Ishikawa (cell line): ENCODE measurements around the gene SLAMF1.

ENCODE experiments used
- CEBPB ChIP-seq: IDR thresholded peaks from 2 replicates; pipeline ENCODE4 v1.6.1; 2012
- CREB1 ChIP-seq: IDR thresholded peaks from 2 replicates; pipeline ENCODE4 v1.6.1; 2012; ENCODE audit warnings: low read depth
- EGR1 ChIP-seq: IDR thresholded peaks from 2 replicates; pipeline ENCODE4 v1.6.1; 2012
- EP300 ChIP-seq: IDR thresholded peaks from 2 replicates; pipeline ENCODE4 v1.6.1; 2012; ENCODE audit warnings: borderline replicate concordance
- FOXM1 ChIP-seq: IDR thresholded peaks from 2 replicates; pipeline ENCODE4 v1.6.1; 2012; ENCODE audit warnings: low read depth, borderline replicate concordance
- MAX ChIP-seq: IDR thresholded peaks from 2 replicates; pipeline ENCODE4 v1.6.1; 2012
- NFIC ChIP-seq: IDR thresholded peaks from 2 replicates; pipeline ENCODE4 v1.6.1; 2012
- RAD21 ChIP-seq: IDR thresholded peaks from 2 replicates; pipeline ENCODE4 v1.6.1; 2012; ENCODE audit warnings: low read depth
- REST ChIP-seq: IDR thresholded peaks from 2 replicates; pipeline ENCODE4 v1.6.1; 2012; ENCODE audit warnings: low read depth, mild to moderate bottlenecking
- TAF1 ChIP-seq: IDR thresholded peaks from 2 replicates; pipeline ENCODE4 v1.6.1; 2012; ENCODE audit warnings: low read depth, mild to moderate bottlenecking
- TCF12 ChIP-seq: IDR thresholded peaks from 2 replicates; pipeline ENCODE4 v1.6.1; 2012; ENCODE audit warnings: low read depth
- TEAD4 ChIP-seq: IDR thresholded peaks from 2 replicates; pipeline ENCODE4 v1.6.1; 2012
- USF1 ChIP-seq: IDR thresholded peaks from 2 replicates; pipeline ENCODE4 v1.6.1; 2012
- YY1 ChIP-seq: IDR thresholded peaks from 2 replicates; pipeline ENCODE4 v1.6.1; 2012; ENCODE audit warnings: low read depth
- ZBTB7A ChIP-seq: IDR thresholded peaks from 2 replicates; pipeline ENCODE4 v1.6.1; 2012; ENCODE audit warnings: low read depth

Gene SLAMF1

GRCh38 chr1:160670701-160671100 lies 23.9 kb upstream of the SLAMF1 start:
- TF ChIP-seq TCF12, result no peak
- no peak for TF ChIP-seq USF1
- no peak for TF ChIP-seq TEAD4
- TF ChIP-seq REST, result no peak
- no peak for TF ChIP-seq MAX
- TF ChIP-seq YY1, result no peak
- no peak for TF ChIP-seq EGR1
- no peak for TF ChIP-seq NFIC
- TF ChIP-seq RAD21, result no peak
- no peak for TF ChIP-seq ZBTB7A
- no peak for TF ChIP-seq FOXM1
- TF ChIP-seq TAF1, result no peak
- TF ChIP-seq CEBPB, result no peak
- TF ChIP-seq CREB1, result no peak
- TF ChIP-seq EP300, result no peak

- TF ChIP-seq CREB1 (no peak), NFIC (no peak), YY1 (no peak), TEAD4 (no peak), FOXM1 (no peak), CEBPB (no peak), MAX (no peak), RAD21 (no peak), EP300 (no peak), TAF1 (no peak), TCF12 (no peak), ZBTB7A (no peak), USF1 (no peak), REST (no peak), EGR1 (no peak)
These were observed 23.0 kb upstream of the SLAMF1 start for GRCh38 chr1:160669802-160670201.

- no peak for TF ChIP-seq YY1
These were observed 22.4 kb upstream of the SLAMF1 start for GRCh38 chr1:160669276-160669675.

- TF ChIP-seq MAX (no peak), USF1 (no peak), YY1 (no peak), FOXM1 (no peak), REST (no peak), TEAD4 (no peak), EP300 (no peak), TAF1 (no peak), RAD21 (no peak), CEBPB (no peak), EGR1 (no peak), NFIC (no peak), ZBTB7A (no peak), TCF12 (no peak), CREB1 (no peak)
These were observed 21.1 kb upstream of the SLAMF1 start for GRCh38 chr1:160667896-160668295.
